Glomerular endothelial cell (primary cell): ENCODE measurements around the gene LILRA1. TPM values are rescaled to one million over a fixed set of nuclear protein-coding genes. Genes with fewer than 3 reads are reported as not detected.
"Not testable (repeated sequence)": the region's sequence is repeated elsewhere in the genome, so short reads cannot be mapped to it uniquely, and the experiment has no call there.

Source experiments
- DNase-seq: peaks from one replicate; pipeline ENCODE4 v3.0.0-alpha.2; 2011; ENCODE audit warnings: low read depth, low spot score; ENCODE audit errors: extremely low read depth
- total RNA-seq: library from RNA; depleted of rRNA; stranded (reverse); fragments of >200 nt; gene quantifications from 2 replicates; pipeline ENCODE4 v1.2.3, GENCODE V29; 2015

LILRA1 gene
- total RNA-seq, 1 donor from 2014 or later = not detected

- DNase-seq = no peak
Measured at GRCh38 chr19:54576411-54576976, 16.9 kb upstream of the LILRA1 start.

- DNase-seq = no peak
Measured at GRCh38 chr19:54577334-54577733, 16.1 kb upstream of the LILRA1 start.

GRCh38 chr19:54578268-54578667 is 15.2 kb upstream of the LILRA1 start:
- not testable (repeated sequence) for DNase-seq

GRCh38 chr19:54586397-54586796 is 7.0 kb upstream of the LILRA1 start:
- no peak for DNase-seq

- no peak for DNase-seq
Measured at GRCh38 chr19:54587026-54587425, 6.4 kb upstream of the LILRA1 start.

GRCh38 chr19:54593931-54594626 is 647 bp downstream of the LILRA1 start:
- not testable (repeated sequence) for DNase-seq

- DNase-seq = no peak
Measured at GRCh38 chr19:54594737-54595136, 1.3 kb downstream of the LILRA1 start.

- not testable (repeated sequence) for DNase-seq
Measured at GRCh38 chr19:54595680-54596436, 2.4 kb downstream of the LILRA1 start.

- no peak for DNase-seq
Measured at GRCh38 chr19:54600212-54600611, 6.8 kb downstream of the LILRA1 start.

GRCh38 chr19:54606230-54606629 is 12.8 kb downstream of the LILRA1 start:
- no peak for DNase-seq

GRCh38 chr19:54606891-54607784 is 13.7 kb downstream of the LILRA1 start:
- DNase-seq = no peak

GRCh38 chr19:54607785-54608150 is 14.3 kb downstream of the LILRA1 start:
- no peak for DNase-seq

- DNase-seq = no peak
Measured at GRCh38 chr19:54608205-54608604, 14.8 kb downstream of the LILRA1 start.

- DNase-seq = no peak
Measured at GRCh38 chr19:54608792-54609191, 15.4 kb downstream of the LILRA1 start.

GRCh38 chr19:54609356-54609791 is 15.9 kb downstream of the LILRA1 start:
- DNase-seq = no peak

- no peak for DNase-seq
Measured at GRCh38 chr19:54612428-54612827, 19.0 kb downstream of the LILRA1 start.

GRCh38 chr19:54614726-54615125 is 21.3 kb downstream of the LILRA1 start:
- DNase-seq = no peak

- no peak for DNase-seq
Measured at GRCh38 chr19:54616057-54616456, 22.6 kb downstream of the LILRA1 start.

- DNase-seq = no peak
Measured at GRCh38 chr19:54616821-54617560, 23.6 kb downstream of the LILRA1 start.

GRCh38 chr19:54620464-54620863 is 27.0 kb downstream of the LILRA1 start:
- no peak for DNase-seq
